Stimulated activated CD8-positive, alpha-beta memory T cell treated with anti-CD3 and anti-CD28 coated beads, Interleukin-15, amount 100 ng/mL, for 24 hours (primary cell): ENCODE results near the gene P2RX2.

ENCODE experiments used
- DNase-seq: peaks from one replicate; pipeline ENCODE4 v3.0.0-alpha.2; 2020; ENCODE audit warnings: low read depth

Gene P2RX2

GRCh38 chr12:132638541-132639408, 20.2 kb downstream of the P2RX2 start:
- no peak for DNase-seq

DNA sequence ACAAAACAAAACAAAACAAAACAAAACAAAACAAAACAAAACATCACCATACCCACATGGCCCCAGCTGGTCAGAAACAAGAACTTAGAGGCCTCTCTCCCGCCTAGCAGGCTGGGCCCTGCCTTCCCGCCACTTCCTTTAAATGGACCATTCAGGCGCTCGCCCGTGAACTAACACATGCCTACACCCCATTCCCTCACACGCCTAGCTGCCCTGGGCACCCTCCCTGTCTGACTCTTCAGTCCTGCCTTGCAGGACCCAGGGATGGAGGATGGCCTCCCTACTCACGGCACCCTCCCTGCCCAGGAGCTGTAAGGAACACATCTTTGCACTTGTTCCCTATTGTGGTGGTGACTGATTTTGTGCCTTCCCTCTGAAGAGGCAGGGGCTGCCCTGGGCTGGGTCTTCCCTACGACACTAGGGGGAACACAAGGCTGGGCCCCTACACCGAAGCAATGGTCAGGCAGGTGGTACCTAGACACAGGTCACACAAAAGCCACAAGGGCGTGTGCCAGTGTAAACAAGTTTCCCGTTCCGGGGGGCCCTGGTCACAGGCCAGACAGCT, 21.5 kb downstream of the P2RX2 start:
- DNase-seq = no peak

GRCh38 chr12:132640936-132641335, 22.4 kb downstream of the P2RX2 start:
- DNase-seq = no peak

DNA sequence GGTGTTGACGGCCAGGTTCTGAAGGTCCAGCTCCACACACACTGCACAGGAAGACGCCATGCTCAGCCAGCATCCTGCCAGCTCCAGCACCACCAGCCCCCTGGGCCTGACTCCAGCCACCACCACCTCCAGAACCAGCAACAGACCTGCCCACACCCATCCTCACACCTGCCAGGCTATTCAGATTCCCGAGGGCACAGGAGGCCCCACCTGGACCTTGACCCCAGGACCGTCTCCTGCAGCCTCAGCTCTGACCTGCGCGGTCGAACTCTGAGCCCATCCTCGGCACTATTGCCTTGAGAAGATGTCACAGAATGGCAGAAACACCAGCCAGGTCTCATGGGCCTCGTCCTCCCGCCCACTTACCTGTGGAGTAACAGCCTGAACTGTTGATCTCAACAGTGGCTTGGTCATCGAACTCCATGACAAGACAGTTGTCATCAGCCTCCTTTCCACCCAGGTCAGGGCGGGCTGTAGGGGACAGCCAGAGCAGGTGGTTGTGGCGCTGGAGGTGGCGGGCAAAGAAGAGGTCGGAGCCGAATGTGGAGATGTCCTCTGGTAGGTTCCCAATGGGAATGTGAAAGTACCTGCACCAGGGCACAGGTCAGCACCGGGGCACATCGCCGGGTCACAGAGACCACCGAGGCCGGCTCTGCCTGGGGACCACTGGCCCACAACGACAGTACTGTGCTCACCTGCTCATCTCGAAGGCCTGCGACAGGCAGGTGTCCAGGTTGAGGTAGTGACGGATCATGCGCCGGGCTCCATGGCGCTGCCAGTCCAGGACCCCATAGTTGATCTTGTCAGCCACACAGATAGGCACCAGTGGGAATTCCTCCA, 23.5 kb downstream of the P2RX2 start:
- DNase-seq = no peak

- no peak for DNase-seq
Measured at GRCh38 chr12:132642846-132643835, 24.6 kb downstream of the P2RX2 start.

DNA sequence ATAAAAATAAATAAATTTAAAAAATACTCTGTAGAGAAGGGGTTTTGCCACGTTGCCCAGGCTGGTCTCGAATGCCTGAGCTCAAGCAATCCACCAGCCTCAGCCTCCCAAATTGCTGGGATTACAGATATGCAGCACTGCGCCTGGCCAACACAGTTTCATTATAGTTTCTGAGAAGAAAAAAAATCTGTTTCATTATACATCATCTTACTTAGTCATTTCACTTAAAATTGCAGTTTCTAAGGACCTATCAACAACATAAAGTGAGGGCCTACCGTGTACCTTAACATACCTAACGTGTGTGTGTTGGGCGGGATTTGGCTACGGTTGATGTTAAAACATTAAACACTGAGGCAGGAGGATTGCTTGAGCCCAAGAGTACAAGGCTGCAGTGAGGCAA, 28.3 kb downstream of the P2RX2 start:
- no peak for DNase-seq

DNA sequence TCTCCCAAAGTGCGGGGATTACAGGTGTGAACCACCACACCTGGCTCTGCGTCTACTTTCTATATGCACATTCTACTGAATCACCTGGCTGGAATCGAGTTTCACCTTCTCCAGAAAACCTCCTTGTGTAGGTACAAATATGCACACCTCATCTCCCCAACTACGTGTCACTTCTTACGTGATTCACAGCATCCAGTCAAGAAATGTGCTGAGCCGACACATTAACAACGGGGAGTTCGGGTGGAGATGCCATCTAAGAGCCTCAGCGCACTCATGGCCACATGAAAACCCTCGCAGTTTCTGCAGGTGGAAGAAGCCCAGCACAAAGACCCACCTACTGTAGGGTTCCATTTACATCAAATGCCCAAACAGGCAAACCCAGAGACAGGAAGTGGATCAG, 29.3 kb downstream of the P2RX2 start:
- no peak for DNase-seq

GRCh38 chr12:132648616-132649225, 30.1 kb downstream of the P2RX2 start:
- no peak for DNase-seq

DNA sequence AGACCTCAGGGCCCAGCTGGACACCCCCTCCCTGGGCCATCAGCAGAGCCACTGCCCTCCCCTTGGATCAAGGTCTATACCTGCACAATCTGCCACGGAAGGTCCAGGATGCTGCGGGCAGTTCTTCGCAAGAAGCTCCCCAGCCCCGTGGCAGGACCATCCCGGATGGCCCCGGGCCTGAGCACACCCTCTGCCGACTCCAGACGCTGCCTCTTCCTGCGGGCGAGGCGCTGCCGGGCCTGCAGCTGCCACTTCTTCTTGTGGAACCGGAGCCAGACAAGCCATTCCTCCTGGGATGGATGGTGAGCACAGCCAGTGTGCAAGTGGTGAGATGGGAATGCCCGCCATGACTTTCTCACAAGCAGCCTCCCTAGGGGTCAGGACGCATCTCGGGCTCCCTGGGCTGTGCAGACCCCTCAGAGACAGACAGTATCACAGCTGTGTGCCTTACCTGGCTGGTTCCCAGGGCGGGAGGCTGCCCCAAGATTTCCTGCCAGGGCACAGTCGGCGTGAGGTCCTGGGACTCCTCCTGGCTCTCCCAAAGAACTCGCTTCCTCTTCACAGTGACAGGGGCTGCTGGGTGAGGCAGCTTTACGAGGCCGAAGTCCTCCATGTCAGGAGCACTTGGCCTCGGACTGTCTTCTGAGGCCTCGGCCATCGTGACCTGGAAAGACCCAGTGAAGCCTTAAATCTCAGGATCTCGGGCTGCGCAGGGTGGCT, 30.8 kb downstream of the P2RX2 start:
- no peak for DNase-seq

GRCh38 chr12:132651444-132652100, 33.0 kb downstream of the P2RX2 start:
- no peak for DNase-seq

DNA sequence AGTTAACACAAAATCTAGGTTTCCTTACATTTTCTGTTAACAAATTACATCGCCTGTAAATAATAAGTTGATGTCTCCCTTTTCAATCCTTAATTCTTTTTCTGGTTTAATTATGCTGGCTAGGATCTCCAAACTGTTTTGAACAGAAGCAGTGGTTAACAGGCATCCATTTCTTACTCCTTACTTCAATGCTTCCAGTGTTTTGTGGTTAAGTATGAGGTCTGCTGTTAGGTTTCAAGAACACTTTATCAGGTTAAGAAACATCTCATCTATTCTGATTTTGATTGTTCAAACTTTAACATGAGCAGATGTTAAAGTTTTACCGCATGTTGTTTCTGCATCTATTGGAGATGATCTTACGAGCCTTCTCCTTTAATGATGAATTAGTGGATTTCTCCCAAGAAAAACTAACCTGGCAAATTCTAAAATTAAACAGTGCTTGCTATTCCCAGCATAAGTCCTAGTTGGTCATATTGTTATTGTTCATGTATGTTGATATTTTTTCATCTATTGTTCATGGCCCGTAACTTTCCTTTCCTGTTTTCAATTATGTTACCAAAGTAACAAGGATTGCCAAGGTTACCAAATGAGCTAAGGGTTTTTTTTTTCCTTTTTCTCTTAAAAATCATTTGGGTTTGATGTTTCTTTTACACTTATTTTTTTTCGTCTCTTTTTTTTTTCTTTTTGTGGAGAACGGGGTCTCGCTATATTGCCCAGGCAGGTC, 35.2 kb downstream of the P2RX2 start:
- DNase-seq = no peak

GRCh38 chr12:132657004-132657727, 38.6 kb downstream of the P2RX2 start:
- DNase-seq = no peak

DNA sequence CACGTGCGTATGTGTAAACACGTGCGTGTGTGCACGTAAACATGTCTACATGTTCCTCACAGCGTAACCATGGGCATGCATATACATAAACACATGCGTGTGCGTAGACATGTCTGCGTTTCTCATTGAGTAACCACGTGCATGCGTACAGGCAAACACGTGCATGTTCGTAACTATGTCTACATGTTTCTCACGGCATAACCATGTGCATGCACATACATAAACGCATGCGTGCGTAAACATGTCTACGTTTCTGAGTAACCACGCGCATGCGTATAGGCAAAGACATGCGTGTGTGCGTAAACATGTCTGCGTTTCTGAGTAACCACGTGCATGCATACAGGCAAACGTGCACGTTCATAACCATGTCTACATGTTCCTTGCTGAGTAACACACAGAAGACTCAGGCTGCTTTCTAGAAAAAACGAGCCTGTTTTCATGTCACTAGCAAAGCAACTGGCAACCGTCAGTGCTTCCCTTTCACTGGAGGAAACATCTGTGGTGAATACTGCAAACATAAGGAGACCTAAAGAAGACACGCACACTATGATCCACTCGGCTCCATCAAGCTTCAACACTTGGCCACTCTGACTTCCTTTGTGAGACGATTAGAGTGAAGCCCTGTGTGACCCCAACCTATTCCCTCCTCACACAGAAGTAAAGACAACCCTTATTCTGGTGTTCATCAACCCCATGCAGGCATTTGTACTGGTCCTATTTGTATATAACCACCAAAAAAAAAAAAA, 39.7 kb downstream of the P2RX2 start:
- no peak for DNase-seq

- no peak for DNase-seq
Measured at GRCh38 chr12:132659146-132659545, 40.6 kb downstream of the P2RX2 start.

DNA sequence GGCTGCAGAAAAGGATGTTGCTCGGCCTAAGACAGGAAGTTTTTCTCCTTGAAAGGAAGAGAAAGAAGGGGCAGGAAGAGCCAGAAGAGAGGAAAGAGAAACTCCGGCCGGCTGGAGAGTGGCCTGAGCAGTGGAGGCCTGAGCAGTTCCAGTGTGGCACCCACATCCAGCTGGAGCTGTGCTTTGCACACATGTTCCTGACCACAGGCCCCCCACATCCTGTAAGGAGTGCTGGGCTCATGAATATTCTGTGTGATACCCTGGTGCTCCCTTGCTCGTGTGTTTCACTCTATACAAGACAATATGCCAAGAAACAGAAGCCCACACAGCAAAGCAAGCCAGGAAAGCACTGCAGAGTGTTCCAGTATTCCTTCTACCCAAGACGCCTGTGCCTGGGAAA, 41.5 kb downstream of the P2RX2 start:
- no peak for DNase-seq

DNA sequence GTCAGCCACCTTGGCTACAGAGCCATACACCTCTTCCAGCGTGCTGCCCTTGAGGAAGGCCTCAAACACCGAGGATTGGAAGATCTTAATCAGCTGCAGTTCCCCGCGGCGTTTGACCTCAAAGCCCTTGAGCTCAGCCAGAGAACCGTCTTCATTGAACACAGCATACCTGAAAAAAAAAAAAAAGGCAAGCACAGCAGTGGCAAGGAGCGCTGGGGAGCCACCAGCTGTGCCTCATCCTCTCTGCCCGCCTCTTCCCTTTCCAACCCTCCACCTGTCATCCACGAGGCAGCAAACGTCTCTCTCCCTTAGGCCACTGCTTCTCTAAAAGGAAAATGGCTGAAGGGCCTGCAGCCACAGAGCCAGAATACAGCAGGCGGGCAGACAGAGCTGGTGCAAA, 42.4 kb downstream of the P2RX2 start:
- DNase-seq = no peak

DNA sequence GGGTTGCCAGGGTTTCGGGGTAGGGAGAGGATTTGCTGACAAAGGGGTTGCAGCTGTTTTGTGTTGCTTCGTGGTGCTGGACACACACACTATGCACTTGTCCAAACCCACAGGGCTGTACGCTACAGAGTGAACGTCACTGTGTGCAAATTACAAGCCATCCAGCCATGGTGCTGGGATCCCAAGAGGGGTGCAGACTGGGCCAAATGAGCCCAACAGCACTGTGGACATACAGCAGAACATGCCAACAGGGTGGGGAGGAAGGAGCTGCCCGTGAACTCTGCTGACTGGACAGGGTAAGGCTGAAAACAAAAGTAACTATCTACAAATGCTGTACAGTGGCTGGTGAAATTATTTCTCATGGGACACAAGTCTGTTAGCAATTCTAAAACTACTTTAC, 43.4 kb downstream of the P2RX2 start:
- DNase-seq = no peak
